Activated T-cell treated with anti-CD3 and anti-CD28 coated beads, Interleukin-2, amount 50 U/mL, for 48 hours (primary cell): ENCODE data around the gene PLAAT4.
"Not testable (repeated sequence)": the region's sequence is repeated elsewhere in the genome, so short reads cannot be mapped to it uniquely, and the experiment has no call there.

Experiments
- DNase-seq, 2 experiments: peaks; one replicate each; pipeline ENCODE4 v3.0.0-alpha.2; 2020

PLAAT4 gene

GRCh38 chr11:63511048-63511748 is 25.4 kb upstream of the PLAAT4 start:
- no peak for DNase-seq

- no peak for DNase-seq
Observed at GRCh38 chr11:63512816-63513215, 23.8 kb upstream of the PLAAT4 start.

GRCh38 chr11:63516109-63516508 is 20.5 kb upstream of the PLAAT4 start:
- no peak for DNase-seq

DNA sequence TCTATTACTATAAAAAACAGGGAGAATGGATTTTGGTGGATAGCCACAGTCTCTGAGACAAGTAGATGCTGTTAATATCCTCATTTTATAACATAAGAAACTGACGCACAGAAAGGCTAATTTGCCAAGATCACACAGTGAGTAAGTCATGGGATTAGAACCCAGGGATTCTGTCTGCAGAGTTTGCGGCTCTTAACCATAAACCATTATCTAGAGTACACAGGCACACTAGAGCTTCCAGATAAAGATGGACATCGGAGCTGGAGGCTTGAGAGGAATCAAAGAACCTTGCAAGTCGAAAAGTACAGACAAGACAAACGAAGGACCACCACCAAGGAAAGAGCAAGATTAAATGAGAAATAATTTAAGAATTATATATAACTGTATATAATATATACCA is 19.5 kb upstream of the PLAAT4 start:
- no peak for DNase-seq

- DNase-seq = no peak
Observed at GRCh38 chr11:63518548-63518947, 18.1 kb upstream of the PLAAT4 start.

GRCh38 chr11:63520606-63521170 is 15.9 kb upstream of the PLAAT4 start:
- no peak for DNase-seq

DNA sequence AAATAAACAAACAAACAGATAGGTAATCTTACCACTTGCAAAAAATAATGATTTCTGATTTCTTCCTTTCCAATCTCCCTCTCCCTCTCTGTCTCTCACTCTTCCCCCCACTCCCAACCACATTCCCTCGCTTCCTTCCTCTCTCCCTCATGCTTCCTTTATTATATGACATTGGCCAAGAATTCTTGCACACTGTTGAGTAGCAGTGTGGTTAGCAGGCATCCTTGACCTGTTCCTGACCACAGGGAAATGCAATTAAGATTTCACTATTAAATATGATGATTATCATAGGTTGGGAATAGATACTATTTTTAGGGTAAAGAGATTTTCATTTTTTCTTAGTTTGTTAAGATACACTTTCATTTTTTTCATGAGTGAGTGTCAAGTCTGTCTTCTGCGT is 14.7 kb upstream of the PLAAT4 start:
- DNase-seq = no peak

- no peak for DNase-seq
Observed at GRCh38 chr11:63523151-63523550, 13.5 kb upstream of the PLAAT4 start.

- no peak for DNase-seq
Observed at GRCh38 chr11:63527667-63528066, 8.9 kb upstream of the PLAAT4 start.

GRCh38 chr11:63528156-63528555 is 8.5 kb upstream of the PLAAT4 start:
- DNase-seq = not testable (repeated sequence)

DNA sequence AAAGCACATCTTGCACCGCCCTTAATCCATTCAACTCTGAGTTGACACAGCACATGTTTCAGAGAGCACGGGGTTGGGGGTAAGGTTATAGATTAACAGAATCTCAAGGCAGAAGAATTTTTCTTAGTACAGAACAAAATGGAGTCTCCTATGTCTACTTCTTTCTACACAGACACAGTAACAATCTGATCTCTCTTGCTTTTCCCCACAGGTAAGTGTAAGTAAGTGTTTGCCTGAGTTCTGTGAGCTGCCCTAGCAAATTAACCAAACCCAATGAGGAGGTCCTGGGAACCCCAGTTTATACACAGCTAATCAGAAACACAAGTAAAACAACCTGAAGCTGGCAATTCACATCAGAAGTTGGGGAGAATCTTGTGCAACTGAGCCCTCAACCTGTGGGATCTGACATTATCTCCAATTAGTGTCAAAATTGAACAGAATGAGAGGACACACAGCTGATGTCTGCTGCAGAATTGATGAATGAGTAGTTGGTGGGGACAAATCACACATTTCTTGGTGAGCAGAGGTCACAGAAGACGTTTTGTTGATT is 7.8 kb upstream of the PLAAT4 start:
- not testable (repeated sequence) for DNase-seq

GRCh38 chr11:63529373-63529772 is 7.2 kb upstream of the PLAAT4 start:
- not testable (repeated sequence) for DNase-seq

DNA sequence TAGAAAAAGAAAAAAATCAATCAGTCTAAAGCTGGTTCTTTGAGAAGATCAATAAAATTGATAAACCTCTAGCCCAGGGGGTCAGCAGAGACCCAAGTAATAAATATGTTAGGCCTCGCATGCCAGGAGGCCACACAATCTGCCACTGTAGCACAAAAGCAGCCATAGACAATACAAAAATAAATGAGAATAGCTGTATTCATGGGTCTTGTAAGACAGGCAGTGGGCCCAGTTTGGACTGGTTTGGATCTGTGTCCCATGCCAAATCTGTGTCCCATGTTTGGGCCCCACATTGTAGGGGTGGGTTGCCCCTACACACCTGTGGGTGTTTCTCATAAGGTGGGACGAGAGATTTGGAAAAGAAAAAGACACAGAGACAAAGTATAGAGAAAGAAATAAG is 6.6 kb upstream of the PLAAT4 start:
- no peak for DNase-seq

GRCh38 chr11:63531074-63531792 is 5.4 kb upstream of the PLAAT4 start:
- DNase-seq = peak in 1 of 2 experiments; percentile 31

DNA sequence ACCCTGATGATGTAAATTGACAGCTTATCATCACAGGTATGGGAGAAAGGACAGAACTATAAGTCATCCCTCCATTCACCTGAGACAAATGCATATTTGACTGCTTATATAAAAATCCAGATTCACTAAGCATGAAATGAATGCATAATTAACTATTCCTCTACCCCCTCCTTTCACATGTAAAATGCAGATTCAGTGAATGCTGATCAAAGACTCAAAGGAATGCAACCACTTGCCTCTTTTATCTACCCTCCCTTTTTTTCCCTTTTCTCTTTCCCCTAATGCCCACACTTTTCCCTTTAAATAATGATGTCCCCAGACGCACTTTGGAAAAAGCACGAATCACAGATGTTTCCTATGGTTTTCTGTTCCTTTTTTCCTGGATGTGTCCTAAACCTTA is 4.5 kb upstream of the PLAAT4 start:
- no peak for DNase-seq

GRCh38 chr11:63532799-63533475 is 3.7 kb upstream of the PLAAT4 start:
- no peak for DNase-seq

DNA sequence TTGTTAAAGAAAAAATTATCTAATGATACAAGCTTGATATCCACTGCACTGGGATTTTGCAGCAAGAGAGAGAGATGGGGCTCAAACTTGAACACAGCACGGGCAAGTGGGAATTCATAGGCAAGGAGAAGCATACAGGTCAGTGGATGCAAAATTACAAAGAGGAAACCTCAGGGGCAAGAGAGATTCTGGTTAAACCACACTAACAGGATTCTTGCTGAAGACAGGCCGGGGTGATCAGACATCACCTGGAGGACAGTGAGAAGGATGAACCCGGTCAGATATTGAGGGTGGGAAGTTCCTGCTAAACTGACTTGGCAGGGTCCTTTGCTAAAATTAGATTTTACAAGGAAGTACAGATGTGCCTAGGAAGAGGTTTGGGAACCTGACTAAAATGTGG is 2.5 kb upstream of the PLAAT4 start:
- no peak for DNase-seq

- peak; percentile 36 to 44 for DNase-seq
Observed at GRCh38 chr11:63534895-63535461, 1.6 kb upstream of the PLAAT4 start.

DNA sequence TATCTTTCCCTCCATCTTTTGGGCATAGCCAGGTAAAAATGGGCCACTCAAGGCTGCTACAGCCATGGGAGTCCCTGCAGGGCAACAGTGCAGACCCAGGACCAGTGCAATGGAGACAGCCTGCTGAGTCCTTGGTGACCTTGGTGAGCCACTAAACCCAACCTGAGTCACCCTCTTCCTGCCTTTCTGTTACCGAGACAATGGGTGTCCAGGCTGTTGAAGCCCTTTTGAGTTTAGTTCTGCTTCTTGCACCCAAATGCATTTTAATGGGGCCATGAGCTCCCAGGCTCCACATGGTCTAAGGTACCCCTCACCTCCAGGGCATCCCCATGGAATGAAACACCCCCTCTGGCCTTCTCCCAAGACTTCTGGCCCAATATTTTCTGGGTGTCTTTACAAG is 874 bp upstream of the PLAAT4 start:
- DNase-seq = peak; percentile 45 to 60

DNA sequence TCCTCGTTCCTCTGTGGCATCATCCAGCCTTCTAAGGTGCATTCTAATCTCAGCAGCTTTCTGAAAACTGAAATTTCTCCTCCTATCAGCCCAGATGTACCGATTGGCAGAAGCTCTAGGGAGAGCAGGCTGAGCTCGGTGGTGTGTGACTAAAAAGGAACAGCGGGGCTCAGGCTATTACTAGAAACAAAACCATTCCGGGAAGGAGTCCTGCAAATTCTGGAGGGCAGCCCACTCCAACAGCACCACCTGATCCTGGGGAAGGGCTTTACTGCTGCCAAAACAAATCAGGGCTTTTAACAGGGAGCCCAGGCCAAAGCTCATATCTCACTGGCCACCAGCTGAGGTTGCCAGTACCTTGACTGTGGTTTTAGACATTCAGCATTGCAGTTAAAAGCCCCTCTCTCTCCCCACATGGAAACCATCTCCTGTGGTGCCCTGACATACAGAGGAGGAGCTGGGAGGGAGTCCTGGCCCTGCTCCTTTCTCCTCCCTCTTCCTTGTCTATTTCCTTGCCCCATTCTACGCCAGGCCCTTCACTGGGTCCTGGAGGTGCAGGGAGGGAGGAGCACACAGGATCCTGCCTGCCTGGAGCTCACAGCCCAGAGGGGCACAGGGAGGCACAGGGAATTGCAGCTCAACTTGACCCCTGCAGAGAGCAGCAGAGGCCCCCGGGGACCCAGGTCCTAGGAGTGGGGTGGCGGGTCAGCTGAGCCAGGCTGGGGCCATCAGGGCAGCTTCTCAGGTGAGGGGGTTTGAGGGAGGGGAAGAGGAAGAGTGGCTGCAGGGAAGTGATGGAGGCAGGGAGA is 889 bp downstream of the PLAAT4 start:
- peak; percentile 48 to 53 for DNase-seq

- not testable (repeated sequence) for DNase-seq
Observed at GRCh38 chr11:63542506-63542905, 5.9 kb downstream of the PLAAT4 start.

DNA sequence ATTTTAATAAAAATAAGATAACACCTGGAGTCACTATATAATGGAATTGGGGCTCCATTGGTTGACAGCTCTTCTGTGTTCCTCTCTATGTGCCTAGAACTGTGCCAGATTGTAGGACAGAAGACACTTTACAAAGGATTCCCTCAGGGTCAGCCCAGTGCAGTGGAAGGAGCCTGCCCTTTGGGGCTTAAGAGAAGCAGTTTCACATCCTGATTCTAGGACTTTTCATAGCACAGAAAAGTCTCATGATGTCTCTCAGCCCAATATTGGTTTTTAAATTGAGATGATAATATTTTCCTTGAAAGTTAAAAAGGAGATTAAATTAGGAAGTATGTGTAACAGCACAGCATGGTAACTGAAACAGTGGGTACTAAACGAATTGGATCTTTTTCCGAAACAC is 7.1 kb downstream of the PLAAT4 start:
- no peak for DNase-seq
